Stimulated activated CD8-positive, alpha-beta memory T cell treated with anti-CD3 and anti-CD28 coated beads, Interleukin-4, amount 100 ng/mL, for 1 hour (primary cell): ENCODE measurements around the gene SDHA.
"Not testable (repeated sequence)": the region's sequence is repeated elsewhere in the genome, so short reads cannot be mapped to it uniquely, and the experiment has no call there.

Source experiments
- DNase-seq, 2 donors: peaks; one replicate each; pipeline ENCODE4 v3.0.0-alpha.2; 2020; ENCODE audit warnings: low read depth in 2 of 2, low spot score in 1 of 2

SDHA gene

DNA sequence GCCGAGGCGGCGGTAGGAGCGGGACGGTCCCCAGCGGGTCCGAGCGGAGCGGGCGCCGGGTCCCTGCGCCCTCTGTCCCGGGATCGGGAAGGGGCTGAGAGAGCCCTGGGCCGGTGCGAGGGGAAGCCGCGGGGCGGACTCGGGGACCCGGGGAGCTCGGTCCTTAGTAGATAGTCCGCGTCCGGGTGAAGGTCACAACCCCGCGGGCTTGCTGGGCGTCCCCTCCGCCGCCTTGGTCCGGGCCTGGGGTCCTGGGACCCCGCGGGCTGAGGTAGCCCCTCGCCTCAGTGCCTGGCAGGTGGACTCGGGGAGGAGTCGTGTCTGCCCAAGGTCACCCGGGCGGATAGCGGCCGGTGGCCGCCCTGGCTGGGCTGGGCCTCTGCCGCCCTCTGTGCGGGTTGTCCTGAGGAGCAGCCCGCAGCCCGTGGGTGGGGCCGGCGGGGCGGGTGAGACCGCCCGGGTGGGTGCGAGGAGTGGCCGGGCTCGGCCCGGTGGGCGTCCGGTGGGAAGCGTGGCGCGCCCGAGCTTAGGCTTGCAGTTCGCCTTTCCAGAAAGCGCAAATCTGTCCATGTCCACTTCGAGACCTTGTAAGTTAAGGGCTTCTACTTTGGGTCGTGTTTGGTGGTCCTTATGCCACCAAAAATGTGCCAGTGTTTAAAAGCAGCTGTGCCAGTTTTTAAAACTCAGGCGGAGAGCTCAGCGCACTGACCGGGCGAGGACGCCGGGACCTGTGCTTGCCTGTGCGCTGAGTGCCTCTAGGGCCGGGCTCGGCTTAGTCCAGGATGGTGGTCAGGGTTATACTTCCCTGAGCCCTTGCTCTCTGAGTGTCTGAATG is 554 bp downstream of the SDHA start:
- peak in 1 of 2 donors; percentile 2 for DNase-seq

DNA sequence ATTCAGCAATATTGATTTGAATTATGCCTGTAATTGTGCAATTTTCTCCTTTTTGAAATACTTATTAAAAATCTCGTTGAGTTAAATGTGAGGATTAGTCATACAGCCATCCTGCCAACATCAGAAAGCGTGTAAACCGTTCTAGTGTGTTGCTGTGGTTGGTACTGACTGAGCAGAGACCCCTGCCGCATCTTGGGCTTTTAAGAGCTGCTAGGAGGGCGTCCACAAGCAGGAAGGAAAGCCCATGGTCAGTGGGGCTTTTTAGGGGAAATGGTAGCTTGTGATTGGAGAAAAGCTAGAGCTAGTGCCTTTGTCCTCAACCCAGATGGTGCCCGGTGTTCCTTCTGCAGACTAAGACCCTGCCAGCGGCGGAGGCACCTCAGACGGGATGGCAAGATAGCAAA is 1.3 kb downstream of the SDHA start:
- no peak for DNase-seq

DNA sequence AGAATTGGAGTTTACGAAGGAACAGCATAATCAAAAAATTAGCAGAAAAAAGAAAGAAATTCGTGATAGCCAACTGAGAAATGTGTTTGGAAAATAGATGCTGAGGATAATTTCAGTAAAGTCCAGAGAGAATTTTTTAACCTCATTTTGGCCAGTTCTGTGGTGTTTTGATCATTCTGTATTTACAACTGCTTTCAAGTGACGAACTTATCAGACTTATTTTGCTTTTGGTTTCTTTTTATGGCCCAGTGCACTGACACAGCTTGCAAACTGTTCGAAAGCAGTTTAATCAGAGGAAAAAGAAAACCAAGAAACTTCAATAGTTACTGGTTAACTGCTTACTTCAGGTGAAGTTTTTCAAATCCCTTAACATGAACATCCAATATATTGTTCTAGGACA is 1.9 kb downstream of the SDHA start:
- DNase-seq: no peak

DNA sequence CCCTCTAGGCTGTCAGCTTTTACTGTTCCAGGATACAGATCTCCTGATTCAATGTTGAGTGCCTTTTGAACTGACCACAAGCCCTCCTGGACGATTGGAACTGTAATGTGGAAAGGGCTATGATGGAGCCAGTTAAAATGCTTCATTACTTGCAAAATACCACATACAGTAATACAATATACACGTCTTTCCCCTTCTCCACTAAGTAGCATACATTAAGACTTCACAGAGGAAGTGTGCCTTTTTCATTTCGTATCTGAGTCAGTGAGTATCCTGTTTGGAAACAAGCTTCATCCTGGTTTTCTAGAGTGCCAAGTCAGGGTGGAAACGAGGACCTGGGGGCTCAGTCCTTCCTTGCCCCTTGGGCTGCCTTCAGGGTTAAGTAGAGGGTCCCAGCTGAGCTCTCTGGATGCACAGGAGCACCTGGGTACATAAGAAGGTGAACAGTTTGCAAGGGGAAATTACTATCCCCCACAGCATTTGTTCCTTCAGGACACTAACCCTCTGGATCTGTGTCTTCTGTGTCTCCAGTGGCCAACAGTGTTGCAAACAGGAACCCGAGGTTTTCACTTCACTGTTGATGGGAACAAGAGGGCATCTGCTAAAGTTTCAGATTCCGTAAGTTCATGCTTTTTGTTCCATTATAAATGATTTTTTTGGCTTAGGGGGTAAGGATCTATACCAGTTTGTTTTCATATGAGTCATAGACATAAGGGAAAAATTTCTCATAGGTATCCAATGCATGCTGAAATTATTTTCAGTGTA is 5.0 kb downstream of the SDHA start:
- not testable (repeated sequence) for DNase-seq

DNA sequence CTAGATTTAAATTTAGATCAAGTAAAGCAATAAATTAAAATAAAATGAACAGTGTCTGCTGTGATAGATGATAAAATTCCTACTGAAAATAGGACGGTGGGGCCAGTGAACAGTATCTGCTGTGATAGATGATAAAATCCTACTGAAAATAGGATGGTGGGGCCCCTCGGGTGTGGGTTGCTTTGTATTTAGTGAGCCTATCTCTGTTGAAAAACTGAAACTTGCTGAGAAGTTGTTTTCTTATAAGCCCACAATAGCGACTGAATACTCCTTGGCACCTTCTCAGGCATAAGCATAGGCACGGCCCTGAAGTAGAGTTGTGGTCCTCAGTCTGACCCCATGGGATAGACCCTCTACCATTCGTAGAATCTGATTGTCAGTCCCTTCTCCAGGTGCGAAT is 5.7 kb downstream of the SDHA start:
- no peak for DNase-seq

DNA sequence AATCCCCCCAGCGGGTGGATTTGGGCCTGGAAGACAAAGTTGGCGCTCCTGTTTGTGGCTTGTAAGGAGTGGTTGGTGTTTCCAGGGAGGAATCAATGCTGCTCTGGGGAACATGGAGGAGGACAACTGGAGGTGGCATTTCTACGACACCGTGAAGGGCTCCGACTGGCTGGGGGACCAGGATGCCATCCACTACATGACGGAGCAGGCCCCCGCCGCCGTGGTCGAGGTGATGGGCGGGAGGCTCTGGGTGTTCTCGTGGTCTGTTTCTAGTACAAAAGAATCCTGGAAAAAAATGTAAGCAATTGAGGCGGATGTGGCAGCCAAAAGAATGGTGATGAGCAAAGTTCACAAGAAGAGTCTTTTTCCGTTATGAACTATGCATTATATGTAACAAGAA is 7.2 kb downstream of the SDHA start:
- DNase-seq: no peak

DNA sequence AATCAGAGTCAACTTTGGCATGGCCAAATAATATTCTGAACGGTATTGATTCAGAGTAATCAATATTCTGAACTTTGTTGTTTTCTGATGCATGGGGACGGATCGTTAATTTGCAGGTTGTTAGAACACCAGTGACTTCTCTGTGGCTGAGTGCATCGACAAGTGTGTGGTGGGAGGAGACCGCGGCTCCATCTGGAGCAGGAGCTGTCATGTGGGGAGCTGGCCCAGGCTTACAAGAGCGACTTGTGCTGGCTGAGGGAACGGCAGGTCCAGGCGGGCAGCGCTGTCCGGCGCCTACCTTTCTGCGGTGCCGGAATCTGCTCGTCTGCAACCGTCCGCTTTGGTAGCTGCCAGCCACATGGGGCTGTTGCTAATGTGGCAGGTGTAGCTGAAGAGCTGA is 9.3 kb downstream of the SDHA start:
- not testable (repeated sequence) for DNase-seq

DNA sequence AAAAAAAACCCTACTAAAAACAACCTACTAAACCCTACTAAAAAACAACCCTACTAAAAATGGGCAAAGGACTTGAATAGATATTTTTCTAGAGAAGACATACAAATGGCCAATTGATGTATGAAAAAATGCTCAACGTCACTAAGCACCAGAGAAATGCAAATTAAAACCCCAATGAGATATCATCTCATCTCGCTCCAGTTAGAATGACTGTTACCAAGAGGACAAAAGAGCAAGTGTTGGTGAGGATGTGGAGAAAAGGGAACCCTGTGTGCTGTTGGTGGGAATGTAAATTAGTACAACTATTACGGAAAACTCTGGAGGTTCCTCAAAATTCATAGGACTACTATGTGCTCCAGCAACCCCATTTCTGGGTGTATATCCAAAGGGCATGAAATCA is 10.8 kb downstream of the SDHA start:
- DNase-seq: no peak

DNA sequence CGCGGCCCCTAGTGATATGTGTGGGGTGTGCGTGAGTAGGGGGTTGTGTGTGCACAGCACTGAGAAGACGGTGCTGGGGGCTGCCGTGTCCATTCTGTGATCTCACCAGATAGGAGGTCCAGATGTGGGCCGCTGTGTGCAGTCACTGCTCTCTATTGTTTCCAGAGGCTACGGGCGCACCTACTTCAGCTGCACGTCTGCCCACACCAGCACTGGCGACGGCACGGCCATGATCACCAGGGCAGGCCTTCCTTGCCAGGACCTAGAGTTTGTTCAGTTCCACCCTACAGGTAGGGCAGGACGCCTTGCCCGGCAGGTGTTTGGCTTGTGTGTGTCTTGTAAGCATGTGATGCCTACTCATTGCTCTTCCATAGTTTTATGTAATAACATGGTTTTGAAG is 12.6 kb downstream of the SDHA start:
- DNase-seq: no peak

DNA sequence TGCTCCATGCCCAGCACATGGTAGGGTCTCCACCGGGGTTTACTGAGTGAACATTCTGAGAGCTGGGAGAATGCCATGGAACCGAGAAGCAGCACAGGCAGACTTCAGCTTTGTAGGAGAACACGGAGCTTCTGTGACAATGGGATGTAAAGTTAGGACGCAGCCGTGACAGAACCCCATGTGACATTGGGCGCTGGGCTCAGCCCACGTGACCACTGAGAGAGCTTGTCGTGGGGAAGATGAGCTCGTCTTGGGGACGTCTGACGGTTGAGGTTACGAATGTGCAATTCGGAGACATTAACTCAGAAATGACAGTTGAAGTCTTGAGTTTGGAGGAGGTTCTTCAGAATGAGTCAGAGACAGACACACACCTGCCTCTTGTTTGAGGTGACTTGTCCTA is 13.5 kb downstream of the SDHA start:
- DNase-seq: no peak

DNA sequence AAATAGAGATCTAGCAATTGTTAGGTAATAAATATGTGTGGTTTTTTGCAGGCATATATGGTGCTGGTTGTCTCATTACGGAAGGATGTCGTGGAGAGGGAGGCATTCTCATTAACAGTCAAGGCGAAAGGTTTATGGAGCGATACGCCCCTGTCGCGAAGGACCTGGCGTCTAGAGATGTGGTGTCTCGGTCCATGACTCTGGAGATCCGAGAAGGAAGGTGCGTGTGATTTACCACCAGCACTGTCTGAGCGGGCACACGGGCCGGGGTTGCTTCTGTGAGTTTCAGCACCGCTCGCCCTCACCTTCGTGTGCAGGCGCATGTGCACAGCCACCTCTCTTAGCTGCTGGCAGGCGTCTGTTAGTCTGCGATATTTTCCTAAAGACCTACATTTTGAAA is 15.3 kb downstream of the SDHA start:
- DNase-seq: not testable (repeated sequence)

DNA sequence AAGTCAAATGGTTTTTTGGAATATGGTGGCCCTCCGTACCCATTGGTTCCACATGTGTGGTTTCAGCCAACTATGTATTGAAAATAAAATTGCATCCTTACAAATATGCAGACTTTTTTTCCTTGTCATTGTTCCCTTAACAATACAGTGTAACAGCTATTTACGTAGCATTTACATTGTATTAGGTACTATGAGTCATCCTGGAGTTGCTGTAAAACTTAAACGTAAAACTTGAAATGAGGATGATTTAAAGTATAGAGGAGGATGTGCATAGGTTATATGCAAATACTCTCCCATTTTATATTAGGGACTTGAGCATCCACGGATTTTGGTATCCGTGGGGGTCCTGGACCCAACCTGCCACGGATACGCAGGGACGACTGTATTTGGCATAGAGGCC is 16.3 kb downstream of the SDHA start:
- no peak for DNase-seq

DNA sequence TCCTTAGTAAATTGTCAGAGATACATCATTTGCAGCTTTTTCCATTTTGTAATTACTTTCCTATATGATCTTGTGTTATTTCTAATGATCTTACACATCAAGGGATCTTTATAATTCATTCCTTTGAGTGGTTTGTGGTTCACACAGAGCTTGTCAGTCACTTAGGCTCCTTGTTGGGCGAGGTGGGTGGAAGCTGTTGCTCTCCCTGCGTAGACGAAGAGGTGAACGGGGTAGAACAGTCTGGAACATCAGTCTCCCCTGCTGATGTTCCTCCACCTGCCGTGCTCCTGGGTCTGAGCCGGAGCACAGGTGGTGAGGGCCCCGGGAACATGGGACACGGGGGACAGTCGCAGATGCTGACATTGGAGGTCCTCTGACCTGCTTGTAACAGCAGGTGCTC is 17.4 kb downstream of the SDHA start:
- DNase-seq: not testable (repeated sequence)

DNA sequence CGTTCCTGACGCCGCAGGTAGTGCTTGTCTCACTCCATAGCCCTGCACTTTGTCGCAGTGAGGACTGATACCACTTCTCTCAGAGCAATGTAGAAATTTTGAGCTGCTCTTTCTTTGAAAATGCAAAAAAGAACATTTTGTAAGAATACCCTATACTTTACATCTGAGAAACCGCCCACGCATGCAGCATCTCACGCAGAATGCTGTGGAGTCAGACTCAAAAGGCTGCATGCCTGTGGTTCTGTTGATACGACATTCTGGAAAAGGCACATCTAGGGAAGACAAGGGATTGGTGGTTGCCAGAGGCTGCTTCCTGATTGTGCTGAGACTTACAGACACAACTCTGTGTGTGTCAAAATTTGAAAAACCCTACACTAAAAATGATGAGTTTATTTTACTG is 19.8 kb downstream of the SDHA start:
- DNase-seq: not testable (repeated sequence)

DNA sequence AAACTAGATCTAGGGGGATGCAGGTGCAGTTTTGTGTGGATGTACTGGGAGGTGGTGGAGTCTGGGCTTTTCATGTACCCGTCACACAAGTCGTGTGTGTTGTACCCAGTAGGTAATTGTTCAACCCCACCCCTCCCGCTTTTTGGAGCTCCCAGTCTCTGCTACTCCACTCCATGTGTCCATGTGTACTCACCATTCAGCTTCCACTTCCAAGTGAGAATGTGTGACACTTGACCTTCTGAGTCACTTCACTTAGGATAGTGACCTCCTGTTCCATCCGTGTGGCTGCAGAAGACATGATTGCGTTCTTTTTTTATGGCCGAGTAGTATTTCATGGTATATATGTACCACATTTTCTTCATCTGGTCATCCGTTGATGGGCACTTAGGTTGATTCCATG is 22.4 kb downstream of the SDHA start:
- not testable (repeated sequence) for DNase-seq

DNA sequence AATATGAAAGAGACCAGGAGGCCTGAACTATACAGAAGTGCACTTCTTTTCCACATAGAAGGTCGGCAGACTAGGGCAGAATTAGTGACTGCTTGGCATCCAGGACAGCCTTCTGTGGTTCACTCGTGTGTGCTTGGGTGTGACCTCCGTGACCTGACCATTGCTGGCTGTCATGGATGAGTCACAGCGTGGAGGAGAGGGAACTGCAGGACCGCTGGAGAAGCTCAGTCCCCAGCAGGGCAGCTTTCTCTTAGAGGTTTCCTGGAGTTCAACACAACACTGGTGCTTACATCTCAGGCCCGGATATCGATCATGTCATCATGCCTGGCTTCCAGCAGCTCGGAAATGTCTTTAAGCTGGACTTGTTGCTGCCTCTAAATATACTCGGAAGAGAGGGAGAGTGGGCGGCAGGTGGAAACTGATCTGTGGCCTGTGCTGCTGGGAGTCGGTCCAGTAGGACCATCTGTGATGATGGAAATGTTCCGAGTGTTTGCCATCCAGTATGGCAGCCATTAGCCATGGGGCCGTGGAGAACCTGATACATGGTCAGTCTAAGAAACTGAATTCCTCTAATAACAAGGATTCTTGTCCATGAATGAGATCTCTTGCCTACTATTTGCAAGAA is 23.0 kb downstream of the SDHA start:
- DNase-seq: not testable (repeated sequence)

DNA sequence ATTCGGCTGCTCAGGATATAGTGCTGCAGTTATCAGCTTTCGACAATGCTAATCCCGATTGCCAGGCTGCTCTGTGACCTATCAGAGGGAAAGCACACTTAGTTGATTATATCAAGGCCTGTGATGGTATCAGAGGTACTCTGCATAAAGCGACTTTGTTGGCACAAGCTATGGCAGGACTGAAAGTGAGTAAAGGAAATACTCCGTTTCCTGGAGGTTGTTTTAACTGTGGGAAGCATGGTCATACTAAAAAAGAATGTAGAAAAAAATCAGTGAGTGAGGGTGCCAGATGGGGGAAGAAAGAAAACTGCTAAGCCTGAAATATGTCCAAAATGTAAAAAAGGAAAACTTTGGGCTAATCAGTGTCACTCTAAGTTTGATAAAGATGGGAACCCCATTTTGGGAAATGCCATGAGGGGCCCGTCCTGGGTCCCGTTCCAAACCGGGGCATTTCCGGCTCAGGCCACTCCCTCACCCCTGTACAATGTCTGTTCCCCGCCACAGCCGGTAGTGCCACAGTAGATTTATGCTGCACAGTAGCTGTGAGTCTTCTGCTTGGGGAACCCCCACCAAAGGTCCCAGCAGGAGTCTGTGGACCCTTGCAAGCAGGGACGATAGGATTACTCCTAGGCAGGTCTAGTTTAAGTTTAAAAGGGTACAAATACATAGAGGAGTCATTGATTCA is 25.7 kb downstream of the SDHA start:
- DNase-seq: not testable (repeated sequence)

DNA sequence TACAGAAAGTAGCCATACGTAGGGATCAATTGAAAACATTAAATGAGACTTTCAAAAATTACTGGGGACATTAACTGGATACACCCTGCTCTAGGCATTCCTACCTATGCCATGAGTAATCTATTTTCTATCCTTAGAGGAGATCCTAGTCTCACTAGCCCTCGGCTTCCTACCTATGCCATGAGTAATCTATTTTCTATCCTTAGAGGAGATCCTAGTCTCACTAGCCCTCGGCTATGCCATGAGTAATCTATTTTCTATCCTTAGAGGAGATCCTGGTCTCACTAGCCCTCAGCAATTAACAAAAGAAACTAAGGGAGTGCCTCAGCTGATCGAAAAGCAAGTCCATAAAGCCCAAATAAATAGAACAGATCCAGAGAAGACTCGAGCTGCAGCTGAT is 27.6 kb downstream of the SDHA start:
- DNase-seq: not testable (repeated sequence)

DNA sequence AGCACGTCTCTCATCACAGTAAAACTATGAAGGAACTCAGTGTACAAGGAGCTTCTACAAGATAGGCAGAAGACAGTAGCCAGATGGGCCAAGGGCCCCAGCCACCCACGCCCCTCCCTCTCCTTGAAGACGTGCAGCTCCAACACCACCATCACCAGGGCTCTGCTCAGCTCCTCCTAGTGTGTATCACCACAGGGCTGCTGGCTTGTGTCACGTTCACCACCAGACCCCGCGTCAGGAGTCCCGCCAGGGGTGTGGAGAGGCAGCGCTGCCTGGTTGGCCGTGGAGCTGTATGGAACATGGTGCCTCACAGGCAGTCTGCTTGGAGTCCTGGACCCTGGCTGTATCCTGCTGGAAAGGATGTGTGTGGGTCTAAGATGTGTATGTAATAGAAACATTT is 32.3 kb downstream of the SDHA start:
- not testable (repeated sequence) for DNase-seq

DNA sequence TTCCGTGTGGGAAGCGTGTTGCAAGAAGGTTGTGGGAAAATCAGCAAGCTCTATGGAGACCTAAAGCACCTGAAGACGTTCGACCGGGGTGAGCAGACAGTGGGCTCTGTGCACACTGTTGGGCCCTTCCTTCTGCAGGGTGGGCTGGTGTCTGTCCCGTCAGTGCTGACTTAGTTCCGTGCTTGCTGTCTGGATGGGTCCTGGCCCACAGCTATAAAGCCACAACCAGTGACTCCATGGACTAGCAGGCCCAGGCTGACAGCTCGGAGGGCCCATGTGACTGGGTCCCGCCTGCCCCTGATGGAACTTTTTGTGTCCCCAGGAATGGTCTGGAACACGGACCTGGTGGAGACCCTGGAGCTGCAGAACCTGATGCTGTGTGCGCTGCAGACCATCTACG is 32.9 kb downstream of the SDHA start:
- DNase-seq: not testable (repeated sequence)

DNA sequence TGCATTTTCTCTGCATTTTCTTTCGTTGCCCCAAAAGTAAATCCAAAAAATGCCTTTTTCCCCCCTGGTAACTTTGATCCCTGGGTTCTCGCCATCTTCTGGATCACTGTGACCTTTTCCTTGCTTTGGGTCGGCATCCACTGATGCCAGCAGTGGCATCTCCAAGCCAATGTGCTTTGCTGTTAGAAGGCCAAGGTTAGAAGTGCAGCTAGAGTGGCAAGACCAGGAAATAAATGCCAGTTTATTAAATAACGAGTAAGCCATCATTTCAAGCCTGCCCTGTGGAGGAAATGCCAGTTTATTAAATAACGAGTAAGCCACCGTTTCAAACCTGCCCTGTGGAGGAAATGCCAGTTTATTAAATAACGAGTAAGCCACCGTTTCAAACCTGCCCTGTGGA is 33.4 kb downstream of the SDHA start:
- DNase-seq: not testable (repeated sequence)
